Esophagus muscularis mucosa (tissue), 3 donors: ENCODE results near the gene CCDC106.

Source experiments
- POLR2AphosphoS5 ChIP-seq, 2 donors: sonication (generic); formaldehyde crosslinking; IDR thresholded peaks; one replicate each; pipeline ENCODE4 v1.6.1; 2017; ENCODE audit warnings: antibody characterized with exemption in 2 of 2
- TF ChIP-seq, protein P1 (sequence below), 3 experiments: fragments of 200-600 bp in 2 of 3; fragments of 450-650 bp in 1 of 3; sonication (generic) in 2 of 3; IDR thresholded peaks; one replicate each; pipeline ENCODE4 v1.5.1; 2017 to 2019; ENCODE audit warnings: antibody characterized with exemption in 3 of 3, mild to moderate bottlenecking in 2 of 3, moderate library complexity in 1 of 3

DNA sequence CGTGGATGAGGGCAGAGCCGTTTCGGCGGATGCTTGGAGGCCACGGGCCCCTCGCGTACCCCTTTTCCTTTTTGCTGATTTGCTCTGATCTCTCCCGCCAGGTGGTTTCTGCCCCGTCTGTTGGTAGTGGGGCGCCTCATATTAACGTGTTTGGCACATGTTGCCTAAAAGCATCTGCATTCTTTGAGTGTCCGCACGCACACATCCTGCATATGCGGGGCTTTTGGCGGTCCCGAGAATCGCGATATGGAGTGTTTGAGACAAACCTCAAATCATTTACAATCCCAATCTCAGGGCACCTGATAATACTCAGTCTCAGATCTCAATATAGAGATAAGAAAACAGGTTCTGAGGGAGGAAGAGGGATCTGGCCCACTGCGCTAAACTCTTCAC is 7.6 kb downstream of the CCDC106 start:
- no peak for TF ChIP-seq POLR2AphosphoS5 (IDR thresholded peaks at IDR 0.05)
- TF ChIP-seq, protein P1, sequence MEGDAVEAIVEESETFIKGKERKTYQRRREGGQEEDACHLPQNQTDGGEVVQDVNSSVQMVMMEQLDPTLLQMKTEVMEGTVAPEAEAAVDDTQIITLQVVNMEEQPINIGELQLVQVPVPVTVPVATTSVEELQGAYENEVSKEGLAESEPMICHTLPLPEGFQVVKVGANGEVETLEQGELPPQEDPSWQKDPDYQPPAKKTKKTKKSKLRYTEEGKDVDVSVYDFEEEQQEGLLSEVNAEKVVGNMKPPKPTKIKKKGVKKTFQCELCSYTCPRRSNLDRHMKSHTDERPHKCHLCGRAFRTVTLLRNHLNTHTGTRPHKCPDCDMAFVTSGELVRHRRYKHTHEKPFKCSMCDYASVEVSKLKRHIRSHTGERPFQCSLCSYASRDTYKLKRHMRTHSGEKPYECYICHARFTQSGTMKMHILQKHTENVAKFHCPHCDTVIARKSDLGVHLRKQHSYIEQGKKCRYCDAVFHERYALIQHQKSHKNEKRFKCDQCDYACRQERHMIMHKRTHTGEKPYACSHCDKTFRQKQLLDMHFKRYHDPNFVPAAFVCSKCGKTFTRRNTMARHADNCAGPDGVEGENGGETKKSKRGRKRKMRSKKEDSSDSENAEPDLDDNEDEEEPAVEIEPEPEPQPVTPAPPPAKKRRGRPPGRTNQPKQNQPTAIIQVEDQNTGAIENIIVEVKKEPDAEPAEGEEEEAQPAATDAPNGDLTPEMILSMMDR (IDR thresholded peaks at IDR 0.05) = no peak
